ENCODE measurements around the gene SLC22A23.

Gene SLC22A23

GRCh38 chr6:3456898-3457709 lies at the start of gene SLC22A23:
Gene SLC22A23 (minus strand): TSS chr6:3457050. CDS start chr6:3456559, 491 bp downstream.
- peak; percentile 20 for DNase-seq (ENCODE audit: low spot score)
- no peak for FAIRE-seq

- DNase-seq (ENCODE audit: low spot score) (no peak), FAIRE-seq (no peak)
Measured at GRCh38 chr6:3506200-3506599, 49.4 kb upstream of the SLC22A23 start.

GRCh38 chr6:3504938-3505805 lies 48.3 kb upstream of the SLC22A23 start:
- DNase-seq (ENCODE audit: low spot score) (no peak), FAIRE-seq (no peak)

GRCh38 chr6:3504354-3504753 lies 47.5 kb upstream of the SLC22A23 start:
- no peak for DNase-seq (ENCODE audit: low spot score)
- FAIRE-seq = no peak

GRCh38 chr6:3501826-3502500 lies 45.1 kb upstream of the SLC22A23 start:
- no peak for FAIRE-seq
- no peak for DNase-seq (ENCODE audit: low spot score)

GRCh38 chr6:3500262-3501014 lies 43.6 kb upstream of the SLC22A23 start:
- FAIRE-seq = no peak
- no peak for DNase-seq (ENCODE audit: low spot score)

- FAIRE-seq = no peak
- DNase-seq (ENCODE audit: low spot score) = no peak
Measured at GRCh38 chr6:3499603-3500002, 42.8 kb upstream of the SLC22A23 start.

GRCh38 chr6:3496395-3496794 lies 39.5 kb upstream of the SLC22A23 start:
- FAIRE-seq (no peak), DNase-seq (ENCODE audit: low spot score) (no peak)

GRCh38 chr6:3494391-3495100 lies 37.7 kb upstream of the SLC22A23 start:
- no peak for FAIRE-seq
- DNase-seq (ENCODE audit: low spot score) = no peak

- no peak for DNase-seq (ENCODE audit: low spot score)
- no peak for FAIRE-seq
Measured at GRCh38 chr6:3490625-3490980, 33.8 kb upstream of the SLC22A23 start.

- no peak for DNase-seq (ENCODE audit: low spot score)
Measured at GRCh38 chr6:3489961-3490624, 33.2 kb upstream of the SLC22A23 start.

GRCh38 chr6:3489027-3489757 lies 32.3 kb upstream of the SLC22A23 start:
- no peak for DNase-seq (ENCODE audit: low spot score)
- no peak for FAIRE-seq

More at GRCh38 chr6:3489961-3490624, 33.2 kb upstream of the SLC22A23 start:
- FAIRE-seq = no peak

GRCh38 chr6:3484946-3485345 lies 28.1 kb upstream of the SLC22A23 start:
- no peak for FAIRE-seq
- DNase-seq (ENCODE audit: low spot score) = no peak

- FAIRE-seq (no peak), DNase-seq (ENCODE audit: low spot score) (peak; percentile 14)
Measured at GRCh38 chr6:3484192-3484591, 27.3 kb upstream of the SLC22A23 start.

- no peak for FAIRE-seq
- no peak for DNase-seq (ENCODE audit: low spot score)
Measured at GRCh38 chr6:3483675-3484074, 26.8 kb upstream of the SLC22A23 start.

- FAIRE-seq (no peak), DNase-seq (ENCODE audit: low spot score) (no peak)
Measured at GRCh38 chr6:3482869-3483268, 26.0 kb upstream of the SLC22A23 start.

GRCh38 chr6:3481640-3482039 lies 24.8 kb upstream of the SLC22A23 start:
- FAIRE-seq (no peak), DNase-seq (ENCODE audit: low spot score) (no peak)

GRCh38 chr6:3480009-3480408 lies 23.2 kb upstream of the SLC22A23 start:
- FAIRE-seq = no peak

GRCh38 chr6:3473773-3474172 lies 16.9 kb upstream of the SLC22A23 start:
- DNase-seq (ENCODE audit: low spot score) = no peak
- no peak for FAIRE-seq

More at GRCh38 chr6:3480009-3480408, 23.2 kb upstream of the SLC22A23 start:
- DNase-seq (ENCODE audit: low spot score) = no peak

All from RCC 7860 (cell line).